Gastroesophageal sphincter (tissue), 4 donors: ENCODE data around the gene RNF144A. TPM values are rescaled to one million over a fixed set of nuclear protein-coding genes. Genes with fewer than 3 reads are reported as not detected.
"Not testable (repeated sequence)": the region's sequence is repeated elsewhere in the genome, so short reads cannot be mapped to it uniquely, and the experiment has no call there.

Experiments
- ATAC-seq: fragments of 150-250 bp; one replicate; pipeline ENCODE4 v1.9.1; 2016; ENCODE audit warnings: mild to moderate bottlenecking, moderate library complexity
- H3K27ac ChIP-seq, 4 donors: fragments of 200-600 bp; sonication (generic) in 3 of 4; 1 replicate in 3 of 4; 2 replicates in 1 of 4; pipeline ENCODE4 v1.5.1; 2016 to 2019
- H3K27me3 ChIP-seq: fragments of 200-600 bp; sonication (generic); one replicate; pipeline ENCODE4 v1.5.1; 2019
- H3K36me3 ChIP-seq, 2 donors: fragments of 200-600 bp; sonication (generic); one replicate each; pipeline ENCODE4 v1.5.1; 2019; ENCODE audit warnings: control low read depth in 1 of 2
- H3K4me1 ChIP-seq, 3 donors: fragments of 200-600 bp; sonication (generic); 1 replicate in 2 of 3; 2 replicates in 1 of 3; pipeline ENCODE4 v1.5.1; 2016 to 2019; ENCODE audit warnings: control low read depth in 2 of 3
- H3K4me3 ChIP-seq, 2 donors: fragments of 200-600 bp; sonication (generic); one replicate each; pipeline ENCODE4 v1.5.1; 2019; ENCODE audit warnings: mild to moderate bottlenecking in 1 of 2, moderate library complexity in 1 of 2
- H3K9me3 ChIP-seq, 3 donors: fragments of 200-600 bp; sonication (generic); one replicate each; pipeline ENCODE4 v1.5.1; 2017 to 2019; ENCODE audit warnings: control low read depth in 2 of 3
- EP300 ChIP-seq: sonication (generic); formaldehyde crosslinking; IDR thresholded peaks from one replicate; pipeline ENCODE4 v1.6.1; 2017; ENCODE audit warnings: antibody characterized with exemption, mild to moderate bottlenecking
- POLR2A ChIP-seq, 2 donors: fragments of 450-650 bp; IDR thresholded peaks; one replicate each; pipeline ENCODE4 v1.6.1; 2017; ENCODE audit warnings: antibody characterized with exemption in 2 of 2, mild to moderate bottlenecking in 2 of 2, moderate library complexity in 1 of 2
- POLR2AphosphoS5 ChIP-seq: sonication (generic); formaldehyde crosslinking; IDR thresholded peaks from one replicate; pipeline ENCODE4 v1.6.1; 2017; ENCODE audit warnings: antibody characterized with exemption
- WGBS, 2 donors: methylation state at CpG; one replicate each; pipeline ENCODE4 v1.1.5; 2018; ENCODE audit warnings: low coverage in 1 of 2; 5-methylcytosine and 5-hydroxymethylcytosine counted together
- total RNA-seq, 4 donors: library from RNA; depleted of rRNA; stranded (reverse); fragments of >200 nt; gene quantifications; one replicate each; pipeline ENCODE4 v1.1.0, GENCODE V29; 2016
- TF ChIP-seq, protein P1 (sequence below), 4 experiments: fragments of 200-600 bp in 2 of 4; fragments of 450-650 bp in 2 of 4; sonication (generic) in 1 of 4; IDR thresholded peaks; one replicate each; pipeline ENCODE4 v1.5.1; 2017 to 2019; ENCODE audit warnings: antibody characterized with exemption in 4 of 4, mild to moderate bottlenecking in 2 of 4, moderate library complexity in 2 of 4

The RNF144A gene
- total RNA-seq, 4 donors from 2014 or later = 7.2 to 12.9 (median 8.8) TPM

DNA sequence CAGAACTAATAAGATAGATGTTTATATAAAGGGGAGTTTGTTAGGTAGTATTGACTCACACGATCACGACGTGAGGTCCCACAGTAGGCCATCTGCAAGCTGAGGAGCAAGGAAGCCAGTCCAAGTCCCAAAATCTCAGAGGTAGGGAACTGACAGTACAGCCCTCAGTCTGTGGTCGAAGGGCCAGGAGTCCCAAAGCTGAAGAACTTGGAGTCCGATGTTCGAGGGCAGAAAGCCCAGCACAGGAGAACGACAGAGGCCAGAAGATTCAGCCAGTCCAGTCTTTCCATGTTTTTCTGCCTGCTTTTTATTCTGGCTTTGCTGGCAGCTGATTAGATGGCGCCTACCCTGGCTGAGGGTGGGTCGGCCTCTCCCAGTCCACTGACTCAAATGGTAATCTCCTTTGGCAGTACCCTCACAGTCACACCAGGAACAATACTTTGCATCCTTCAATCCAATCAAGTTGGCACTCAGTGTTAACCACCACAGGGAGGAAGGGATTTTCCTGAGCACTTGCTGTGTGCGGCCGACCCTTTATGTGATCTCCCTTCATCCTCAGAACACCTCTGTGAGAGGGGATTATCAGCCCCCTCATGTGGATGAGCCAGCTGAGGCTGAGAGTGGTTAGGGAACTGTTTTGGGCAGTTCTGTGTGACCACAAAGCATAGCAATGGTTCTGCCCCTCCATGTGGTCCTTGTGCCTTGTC is 78.3 kb downstream of the RNF144A start:
- peaks cover 0 to 21% (median 0%) of the 10 kb centered on the region in 3 donors for H3K4me1 ChIP-seq
- no peaks in the 10 kb centered on the region for H3K27me3 ChIP-seq
- H3K36me3 ChIP-seq = peaks cover 0 to 5% of the 10 kb centered on the region in 2 donors
- no peak for ATAC-seq
- no peak overlapping the region for H3K4me3 ChIP-seq
- no peaks in the 10 kb centered on the region for H3K9me3 ChIP-seq
- 74% methylated on average over 8 of the region's 11 CpGs; no CpG with 5 or more reads in 1 of the 2 donors for WGBS, 2 donors
- no peak for TF ChIP-seq POLR2A (IDR thresholded peaks at IDR 0.05)
- no peak for TF ChIP-seq POLR2AphosphoS5
- TF ChIP-seq, protein P1, sequence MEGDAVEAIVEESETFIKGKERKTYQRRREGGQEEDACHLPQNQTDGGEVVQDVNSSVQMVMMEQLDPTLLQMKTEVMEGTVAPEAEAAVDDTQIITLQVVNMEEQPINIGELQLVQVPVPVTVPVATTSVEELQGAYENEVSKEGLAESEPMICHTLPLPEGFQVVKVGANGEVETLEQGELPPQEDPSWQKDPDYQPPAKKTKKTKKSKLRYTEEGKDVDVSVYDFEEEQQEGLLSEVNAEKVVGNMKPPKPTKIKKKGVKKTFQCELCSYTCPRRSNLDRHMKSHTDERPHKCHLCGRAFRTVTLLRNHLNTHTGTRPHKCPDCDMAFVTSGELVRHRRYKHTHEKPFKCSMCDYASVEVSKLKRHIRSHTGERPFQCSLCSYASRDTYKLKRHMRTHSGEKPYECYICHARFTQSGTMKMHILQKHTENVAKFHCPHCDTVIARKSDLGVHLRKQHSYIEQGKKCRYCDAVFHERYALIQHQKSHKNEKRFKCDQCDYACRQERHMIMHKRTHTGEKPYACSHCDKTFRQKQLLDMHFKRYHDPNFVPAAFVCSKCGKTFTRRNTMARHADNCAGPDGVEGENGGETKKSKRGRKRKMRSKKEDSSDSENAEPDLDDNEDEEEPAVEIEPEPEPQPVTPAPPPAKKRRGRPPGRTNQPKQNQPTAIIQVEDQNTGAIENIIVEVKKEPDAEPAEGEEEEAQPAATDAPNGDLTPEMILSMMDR (IDR thresholded peaks at IDR 0.05) = no peak
- no peak for TF ChIP-seq EP300
- no peak overlapping the region for H3K27ac ChIP-seq

DNA sequence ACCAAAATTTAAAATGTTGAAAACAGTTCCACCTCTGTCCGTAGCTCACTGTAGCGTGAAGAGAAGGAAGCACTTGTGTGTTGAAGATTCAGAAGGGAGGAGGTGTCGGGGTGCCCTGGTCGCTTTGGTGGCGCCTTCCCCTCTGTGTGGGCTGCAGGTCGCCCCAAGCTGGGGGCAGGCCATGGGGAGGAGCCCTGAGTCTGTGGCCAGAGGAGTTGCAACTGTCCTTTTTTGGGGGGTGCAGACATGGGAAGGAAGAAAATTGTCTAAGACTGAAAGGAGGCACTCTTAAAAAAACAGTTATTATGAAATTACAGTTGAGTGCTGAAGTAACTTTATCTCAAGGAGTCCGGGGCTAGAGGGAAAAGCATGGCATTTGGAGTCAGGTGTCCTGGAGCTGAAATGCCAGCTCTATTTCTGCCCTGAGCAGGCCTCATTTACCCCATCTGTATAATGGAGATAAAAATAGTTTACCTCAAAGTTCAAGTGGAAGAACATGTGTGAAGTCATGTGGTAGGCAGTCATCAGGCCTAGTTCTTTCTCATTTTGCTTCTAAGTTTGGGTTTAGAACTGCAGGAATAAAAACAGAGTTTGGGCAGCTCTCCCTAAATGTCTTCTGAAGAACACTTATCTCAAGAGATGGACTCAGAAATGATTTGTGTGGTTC is 82.1 kb downstream of the RNF144A start:
- Histone ChIP-seq H3K27me3 (no peaks in the 10 kb centered on the region), H3K4me3 (no peak overlapping the region), H3K36me3 (peaks cover 0 to 5% of the 10 kb centered on the region in 2 donors), H3K9me3 (no peaks in the 10 kb centered on the region), H3K27ac (no peak overlapping the region), H3K4me1 (peaks cover 0 to 7% (median 0%) of the 10 kb centered on the region in 3 donors)
- TF ChIP-seq EP300 (no peak), POLR2AphosphoS5 (no peak), POLR2A (IDR thresholded peaks at IDR 0.05) (no peak)
- TF ChIP-seq, protein P1 (IDR thresholded peaks at IDR 0.05) = no peak
- WGBS, 2 donors = 86 to 95% methylated on average over 2 to 6 of the region's 7 CpGs
- ATAC-seq = no peak

DNA sequence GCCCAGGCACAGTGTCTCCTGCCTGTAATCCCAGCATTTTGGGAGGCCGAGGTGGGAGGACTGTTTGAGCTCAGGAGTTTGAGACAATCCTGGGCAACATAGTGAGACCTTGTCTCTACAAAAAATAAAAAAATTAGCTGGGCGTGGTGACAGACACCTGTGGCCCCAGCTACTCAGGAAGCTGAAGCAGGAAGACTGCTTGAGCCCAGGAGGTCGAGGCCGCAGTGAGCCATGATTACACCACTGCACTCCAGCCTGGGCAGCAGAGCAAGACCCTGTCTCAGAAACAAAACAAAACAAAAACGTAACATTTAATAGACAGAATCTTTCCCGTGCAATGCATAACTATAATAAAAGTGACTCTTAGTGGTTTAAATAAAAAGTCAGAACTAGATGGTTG is 84.2 kb downstream of the RNF144A start:
- H3K9me3 ChIP-seq, H3K27ac ChIP-seq, H3K36me3 ChIP-seq, H3K4me3 ChIP-seq, H3K27me3 ChIP-seq, H3K4me1 ChIP-seq, ATAC-seq: not testable (repeated sequence)
- 83 to 85% methylated on average over 3 to 6 of the region's 6 CpGs for WGBS, 2 donors

DNA sequence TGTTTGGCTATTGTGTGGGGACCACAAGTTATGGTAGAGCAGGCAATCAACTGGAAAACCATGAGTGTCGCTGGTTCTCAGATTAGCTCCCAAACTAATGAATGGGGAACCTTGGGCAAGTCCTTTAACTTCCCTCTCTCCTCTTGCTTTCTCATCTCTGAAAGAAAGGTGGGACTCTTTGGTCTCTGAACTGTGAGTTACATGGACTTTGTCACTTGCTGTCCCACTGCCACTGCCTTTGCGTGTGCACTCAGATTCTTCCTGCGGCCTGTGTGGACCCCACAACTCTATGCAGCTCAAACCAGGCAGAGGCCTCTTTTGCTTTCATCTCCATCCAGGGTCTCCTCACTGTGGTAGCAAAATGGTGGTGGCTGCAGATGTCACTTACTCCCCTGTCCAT is 86.7 kb downstream of the RNF144A start:
- H3K9me3 ChIP-seq = no peaks in the 10 kb centered on the region
- no peak overlapping the region for H3K4me3 ChIP-seq
- peaks cover 0 to 23% (median 13%) of the 10 kb centered on the region in 3 donors for H3K4me1 ChIP-seq
- H3K27ac ChIP-seq = no peak overlapping the region
- 100% methylated on average over 1 of the region's 3 CpGs; no CpG with 5 or more reads in 1 of the 2 donors for WGBS, 2 donors
- H3K36me3 ChIP-seq = no peaks in the 10 kb centered on the region
- TF ChIP-seq POLR2AphosphoS5 (no peak), POLR2A (IDR thresholded peaks at IDR 0.05) (no peak), EP300 (no peak)
- TF ChIP-seq, protein P1 (IDR thresholded peaks at IDR 0.05) = no peak
- H3K27me3 ChIP-seq = no peaks in the 10 kb centered on the region
- ATAC-seq = no peak

DNA sequence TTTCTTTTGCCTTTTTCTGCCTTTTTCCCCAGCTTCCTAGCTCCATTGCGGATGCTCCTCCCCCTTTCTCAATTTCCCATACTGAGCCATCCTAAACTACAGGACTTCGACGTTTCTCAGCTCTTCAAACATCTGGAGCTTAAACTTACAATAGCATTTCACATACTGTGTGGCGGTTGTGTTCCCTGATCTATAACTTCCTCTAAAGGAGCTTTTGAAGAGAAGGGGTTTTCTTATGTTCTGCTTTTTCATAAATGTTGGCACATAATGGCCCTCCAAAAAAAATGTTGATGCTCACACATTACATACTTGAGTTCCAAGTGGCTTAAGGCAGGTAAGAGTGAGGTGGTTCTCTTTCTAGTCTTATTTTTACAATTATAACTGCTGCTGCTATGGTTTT is 87.4 kb downstream of the RNF144A start:
- ATAC-seq = no peak
- WGBS, 2 donors = 62 to 71% methylated on average over 4 of the region's 4 CpGs
- Histone ChIP-seq H3K36me3 (no peaks in the 10 kb centered on the region), H3K27me3 (no peaks in the 10 kb centered on the region), H3K4me3 (no peak overlapping the region), H3K9me3 (no peaks in the 10 kb centered on the region), H3K4me1 (peaks cover 0 to 30% (median 13%) of the 10 kb centered on the region in 3 donors), H3K27ac (no peak overlapping the region)
- TF ChIP-seq, protein P1 (IDR thresholded peaks at IDR 0.05) = no peak
- TF ChIP-seq POLR2A (IDR thresholded peaks at IDR 0.05) = no peak
- TF ChIP-seq EP300 = no peak
- TF ChIP-seq POLR2AphosphoS5 = no peak
